K562 (cell line): ENCODE measurements around the gene CD99L2.

Experiments
- BACH1 ChIP-seq: fragments of 200-800 bp; sonication (Bioruptor generic); IDR thresholded peaks from 2 replicates; pipeline ENCODE4 v1.6.1; 2016; ENCODE audit warnings: missing genetic modification characterization, missing compliant biosample characterization
- SP1 ChIP-seq: sonication (generic); formaldehyde crosslinking; IDR thresholded peaks from 2 replicates; pipeline ENCODE4 v1.8.1; 2022; ENCODE audit warnings: mild to moderate bottlenecking, missing genetic modification reagents
- ZFX ChIP-seq: sonication (generic); formaldehyde crosslinking; IDR thresholded peaks from 2 replicates; pipeline ENCODE4 v1.8.0; 2022; ENCODE audit warnings: mild to moderate bottlenecking, missing genetic modification reagents, moderate library complexity
- TF ChIP-seq, protein P1 (sequence below), 2 experiments: fragments of 450-650 bp in 1 of 2; IDR thresholded peaks; 2 replicates each; pipeline ENCODE4 v1.6.1; 2011 to 2017; ENCODE audit warnings: low read depth in 2 of 2, antibody characterized with exemption in 1 of 2, borderline replicate concordance in 1 of 2, low read length in 1 of 2, mild to moderate bottlenecking in 1 of 2, mixed read lengths in 1 of 2; ENCODE audit not compliant: control insufficient read depth in 1 of 2

DNA sequence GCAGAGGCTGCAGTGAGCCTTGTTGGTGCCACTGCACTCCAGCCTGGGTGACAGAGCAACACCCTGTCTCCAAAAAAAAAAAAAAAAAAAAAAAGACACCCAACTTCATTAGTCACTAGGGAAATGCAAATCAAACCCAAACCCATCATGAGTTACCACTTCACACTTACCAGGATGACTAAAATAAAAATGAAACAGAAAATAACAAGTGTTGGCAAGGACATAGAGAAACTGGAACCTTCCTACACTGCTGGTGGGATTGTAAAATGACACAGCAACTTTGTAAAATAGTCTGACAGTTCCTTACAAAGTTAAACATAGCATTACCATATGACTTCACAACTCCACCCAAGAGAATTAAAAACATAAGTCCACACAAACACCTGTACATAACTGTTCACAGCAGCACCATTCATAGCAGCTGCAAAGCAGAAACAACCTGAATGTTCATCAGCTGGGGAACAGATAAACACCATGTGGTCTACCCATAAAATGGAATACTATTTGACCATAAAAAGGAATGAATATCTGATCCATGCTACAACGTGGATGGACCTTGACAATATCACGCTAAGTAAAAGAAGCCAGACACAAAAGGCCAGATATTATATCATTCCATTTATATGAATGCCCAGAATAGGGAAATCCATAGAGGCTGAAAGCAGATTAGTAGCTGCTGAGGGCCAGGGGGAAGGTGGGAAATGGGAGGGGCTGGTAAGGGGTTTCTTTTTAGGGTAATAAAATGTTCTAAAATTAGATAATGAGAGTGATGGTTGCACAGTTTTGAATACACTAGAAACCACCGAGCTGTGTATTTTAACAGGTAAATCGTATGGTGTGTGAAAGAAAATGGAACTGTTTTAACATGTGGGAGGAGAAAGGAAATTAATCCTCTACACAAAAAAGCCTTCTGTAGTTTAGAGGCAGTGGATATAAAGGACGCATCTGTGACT, 18.3 kb downstream of the CD99L2 start:
- TF ChIP-seq, protein P1, sequence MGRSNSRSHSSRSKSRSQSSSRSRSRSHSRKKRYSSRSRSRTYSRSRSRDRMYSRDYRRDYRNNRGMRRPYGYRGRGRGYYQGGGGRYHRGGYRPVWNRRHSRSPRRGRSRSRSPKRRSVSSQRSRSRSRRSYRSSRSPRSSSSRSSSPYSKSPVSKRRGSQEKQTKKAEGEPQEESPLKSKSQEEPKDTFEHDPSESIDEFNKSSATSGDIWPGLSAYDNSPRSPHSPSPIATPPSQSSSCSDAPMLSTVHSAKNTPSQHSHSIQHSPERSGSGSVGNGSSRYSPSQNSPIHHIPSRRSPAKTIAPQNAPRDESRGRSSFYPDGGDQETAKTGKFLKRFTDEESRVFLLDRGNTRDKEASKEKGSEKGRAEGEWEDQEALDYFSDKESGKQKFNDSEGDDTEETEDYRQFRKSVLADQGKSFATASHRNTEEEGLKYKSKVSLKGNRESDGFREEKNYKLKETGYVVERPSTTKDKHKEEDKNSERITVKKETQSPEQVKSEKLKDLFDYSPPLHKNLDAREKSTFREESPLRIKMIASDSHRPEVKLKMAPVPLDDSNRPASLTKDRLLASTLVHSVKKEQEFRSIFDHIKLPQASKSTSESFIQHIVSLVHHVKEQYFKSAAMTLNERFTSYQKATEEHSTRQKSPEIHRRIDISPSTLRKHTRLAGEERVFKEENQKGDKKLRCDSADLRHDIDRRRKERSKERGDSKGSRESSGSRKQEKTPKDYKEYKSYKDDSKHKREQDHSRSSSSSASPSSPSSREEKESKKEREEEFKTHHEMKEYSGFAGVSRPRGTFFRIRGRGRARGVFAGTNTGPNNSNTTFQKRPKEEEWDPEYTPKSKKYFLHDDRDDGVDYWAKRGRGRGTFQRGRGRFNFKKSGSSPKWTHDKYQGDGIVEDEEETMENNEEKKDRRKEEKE (IDR thresholded peaks at IDR 0.05; ENCODE audit: borderline replicate concordance in 1 of 2, control insufficient read depth in 1 of 2, low read depth in 2 of 2, low read length in 1 of 2), result no peak
- no peak for TF ChIP-seq ZFX (CRISPR knock-in tag)
- TF ChIP-seq BACH1, result no peak
- TF ChIP-seq SP1 (CRISPR knock-in tag), result no peak
